ENCODE data around the gene CEP72. TPM values are rescaled to one million over a fixed set of nuclear protein-coding genes. Genes with fewer than 3 reads are reported as not detected.
"Not testable (repeated sequence)": the region's sequence is repeated elsewhere in the genome, so short reads cannot be mapped to it uniquely, and the experiment has no call there.

CEP72 gene
- total RNA-seq, 1 donor from 2014 or later = 27.2 TPM

- no peak overlapping the region for H3K27ac Mint-ChIP-seq (ENCODE audit: unreplicated experiment)
- H3K4me3 Mint-ChIP-seq = no peak overlapping the region
- no peaks in the 10 kb centered on the region for H3K36me3 Mint-ChIP-seq (ENCODE audit: low read depth)
- no peak for DNase-seq (ENCODE audit: low read depth, low spot score)
- peaks cover 9% of the 10 kb centered on the region for H3K27me3 Mint-ChIP-seq (ENCODE audit: low read depth)
- H3K4me1 Mint-ChIP-seq = peaks cover 8% of the 10 kb centered on the region
- TF ChIP-seq CTCF (conservative IDR thresholded peaks at IDR 0.05) = no peak
- no peaks in the 10 kb centered on the region for H3K9me3 Mint-ChIP-seq
Observed at GRCh38 chr5:676699-677076, 64.5 kb downstream of the CEP72 start.

- Mint-ChIP-seq H3K36me3 (ENCODE audit: low read depth) (no peaks in the 10 kb centered on the region), H3K27ac (ENCODE audit: unreplicated experiment) (no peak overlapping the region), H3K9me3 (no peaks in the 10 kb centered on the region), H3K4me1 (peaks cover 7% of the 10 kb centered on the region), H3K4me3 (no peak overlapping the region), H3K27me3 (ENCODE audit: low read depth) (peaks cover 9% of the 10 kb centered on the region)
- no peak for TF ChIP-seq CTCF (conservative IDR thresholded peaks at IDR 0.05)
- no peak for DNase-seq (ENCODE audit: low read depth, low spot score)
Observed at GRCh38 chr5:677131-678101, 65.3 kb downstream of the CEP72 start.

GRCh38 chr5:678521-678920 lies 66.4 kb downstream of the CEP72 start:
- not testable (repeated sequence) for H3K36me3 Mint-ChIP-seq (ENCODE audit: low read depth); H3K27me3 Mint-ChIP-seq (ENCODE audit: low read depth); H3K27ac Mint-ChIP-seq (ENCODE audit: unreplicated experiment); H3K4me1 Mint-ChIP-seq; DNase-seq (ENCODE audit: low read depth, low spot score); H3K9me3 Mint-ChIP-seq; H3K4me3 Mint-ChIP-seq

GRCh38 chr5:679166-679895 lies 67.2 kb downstream of the CEP72 start:
- not testable (repeated sequence) for H3K4me3 Mint-ChIP-seq; H3K27me3 Mint-ChIP-seq (ENCODE audit: low read depth); DNase-seq (ENCODE audit: low read depth, low spot score); H3K9me3 Mint-ChIP-seq; H3K4me1 Mint-ChIP-seq; H3K36me3 Mint-ChIP-seq (ENCODE audit: low read depth); H3K27ac Mint-ChIP-seq (ENCODE audit: unreplicated experiment)

- H3K9me3 Mint-ChIP-seq; H3K4me1 Mint-ChIP-seq; H3K27me3 Mint-ChIP-seq (ENCODE audit: low read depth); H3K36me3 Mint-ChIP-seq (ENCODE audit: low read depth); H3K27ac Mint-ChIP-seq (ENCODE audit: unreplicated experiment); H3K4me3 Mint-ChIP-seq; DNase-seq (ENCODE audit: low read depth, low spot score): not testable (repeated sequence)
Observed at GRCh38 chr5:680118-680795, 68.1 kb downstream of the CEP72 start.

- DNase-seq (ENCODE audit: low read depth, low spot score); H3K27me3 Mint-ChIP-seq (ENCODE audit: low read depth); H3K9me3 Mint-ChIP-seq; H3K36me3 Mint-ChIP-seq (ENCODE audit: low read depth); H3K4me1 Mint-ChIP-seq; H3K4me3 Mint-ChIP-seq; H3K27ac Mint-ChIP-seq (ENCODE audit: unreplicated experiment): not testable (repeated sequence)
Observed at GRCh38 chr5:680836-681235, 68.7 kb downstream of the CEP72 start.

DNA sequence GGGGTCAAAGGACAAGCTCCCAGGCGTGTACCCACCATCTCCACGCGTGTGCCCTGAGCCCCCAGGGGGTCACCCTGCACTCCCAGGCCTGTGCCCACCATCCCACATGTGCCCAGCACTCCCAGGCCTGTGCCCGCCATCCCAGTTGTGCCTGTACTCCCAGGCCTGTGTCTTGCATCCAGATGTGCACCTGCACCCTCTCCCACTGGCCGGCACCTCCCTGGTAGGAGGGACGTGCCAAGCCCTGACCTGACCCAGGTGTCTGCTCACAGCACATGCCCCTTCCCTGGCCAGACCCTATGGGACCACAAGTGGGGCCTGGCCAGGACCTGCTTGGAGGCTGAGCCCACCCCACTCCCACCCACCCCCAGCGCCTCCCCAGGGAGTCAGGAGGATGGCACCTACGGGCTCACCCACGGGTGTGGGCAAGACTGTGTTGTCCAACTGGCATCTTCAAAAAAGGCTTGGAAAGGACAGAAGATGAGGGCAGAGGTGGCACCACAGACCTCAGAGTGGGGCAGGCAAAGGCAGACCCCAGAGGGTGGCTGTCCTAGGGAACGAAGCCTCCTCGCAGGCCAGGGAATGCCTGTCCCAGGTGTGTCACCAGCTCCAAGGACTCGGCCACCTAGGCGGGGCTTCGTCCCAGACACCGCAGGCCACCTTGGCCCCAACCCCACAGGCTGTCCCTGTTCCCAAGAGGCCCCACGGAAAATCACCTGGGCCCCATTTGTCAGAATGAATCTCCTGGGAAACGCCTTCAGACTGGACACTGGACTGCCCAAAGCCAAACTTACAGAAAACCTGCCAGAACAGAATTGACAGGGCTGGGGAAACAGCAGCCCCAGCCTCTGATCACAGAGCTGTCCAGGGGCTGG lies 69.4 kb downstream of the CEP72 start:
- not testable (repeated sequence) for H3K4me1 Mint-ChIP-seq; DNase-seq (ENCODE audit: low read depth, low spot score); H3K27ac Mint-ChIP-seq (ENCODE audit: unreplicated experiment); H3K27me3 Mint-ChIP-seq (ENCODE audit: low read depth); H3K36me3 Mint-ChIP-seq (ENCODE audit: low read depth); H3K4me3 Mint-ChIP-seq; H3K9me3 Mint-ChIP-seq

- not testable (repeated sequence) for H3K36me3 Mint-ChIP-seq (ENCODE audit: low read depth); H3K27ac Mint-ChIP-seq (ENCODE audit: unreplicated experiment); H3K27me3 Mint-ChIP-seq (ENCODE audit: low read depth); DNase-seq (ENCODE audit: low read depth, low spot score); H3K4me1 Mint-ChIP-seq; H3K9me3 Mint-ChIP-seq; H3K4me3 Mint-ChIP-seq
Observed at GRCh38 chr5:682216-682615, 70.1 kb downstream of the CEP72 start.

DNA sequence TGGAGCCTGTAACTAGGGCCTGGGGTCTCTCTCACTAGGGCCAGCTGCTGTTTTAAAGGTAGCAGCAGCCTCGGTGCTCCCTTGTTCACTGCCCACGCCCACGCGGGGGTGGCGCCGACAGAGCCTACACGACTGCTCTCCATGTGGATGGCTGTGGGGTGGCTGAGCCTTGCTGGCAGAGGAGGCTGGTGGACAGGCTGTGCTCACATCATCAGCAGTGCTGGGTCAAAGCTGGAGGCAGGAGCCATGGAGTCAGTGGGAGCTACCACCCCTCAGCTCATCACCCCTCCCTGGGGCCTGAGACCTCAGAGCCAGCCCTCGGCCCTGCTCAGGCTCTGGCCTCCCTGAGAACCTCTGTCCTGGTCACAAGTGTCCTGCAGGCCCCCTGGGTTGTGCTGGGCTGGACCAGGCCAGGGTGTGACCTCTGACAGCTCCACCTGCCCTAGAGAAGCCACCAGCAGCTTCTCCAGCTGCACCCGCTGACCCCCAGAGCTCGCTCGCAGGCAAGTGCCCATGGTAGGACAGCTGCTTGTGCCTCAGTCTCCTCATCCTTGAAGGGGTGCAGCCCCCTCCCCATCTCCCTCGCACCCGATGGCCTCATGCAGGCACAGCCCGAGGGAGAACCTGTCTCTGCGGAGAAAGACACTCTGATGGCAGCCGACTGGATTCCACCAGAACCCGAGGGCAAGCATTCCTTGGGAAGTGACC lies 70.7 kb downstream of the CEP72 start:
- not testable (repeated sequence) for H3K27me3 Mint-ChIP-seq (ENCODE audit: low read depth); H3K36me3 Mint-ChIP-seq (ENCODE audit: low read depth); H3K4me1 Mint-ChIP-seq; H3K9me3 Mint-ChIP-seq; DNase-seq (ENCODE audit: low read depth, low spot score); H3K27ac Mint-ChIP-seq (ENCODE audit: unreplicated experiment); H3K4me3 Mint-ChIP-seq
